ENCODE results near the gene JMJD6. TPM values are rescaled to one million over a fixed set of nuclear protein-coding genes. Genes with fewer than 3 reads are reported as not detected.

JMJD6 gene
- total and polyA plus RNA-seq, 10 donors = 21.2 to 54.3 (median 35.7) TPM

Small RNA genes within 50 kb of the gene (microRNA-seq; reads per million reads assigned to microRNA genes)
- gene MIR636 = 0.57 to 1.1 (median 0.72) reads per million in 3 donors

Small RNA genes within 50 kb of the gene (small RNA-seq; reads per million reads assigned to genes)
- gene AC005837.3 = 0 to 0.08 (median 0) reads per million in 4 donors
- gene RF02271 = 0 reads per million in 4 donors
- gene RNU6-97P = 0 reads per million in 4 donors
- gene RNY4P36 = 0 to 0.29 (median 0.18) reads per million in 4 donors

Other genes starting within 250 kb of the JMJD6 start
- 100 to 1,000 TPM in 4 of 7 donors, 10 to 100 TPM in 3; 95.1 to 147 (median 114) TPM for gene RHBDF2, start 225.2 kb downstream of the JMJD6 start, total RNA-seq
- gene RHBDF2, start 225.2 kb downstream of the JMJD6 start, polyA plus RNA-seq = 10 to 100 TPM; 31.4 to 72.7 (median 53.3) TPM
- gene CYGB, start 188.9 kb downstream of the JMJD6 start, total RNA-seq = 10 to 100 TPM in 3 of 7 donors, 1 to 10 TPM in 4; 5.0 to 21.0 (median 9.9) TPM
- 1 to 10 TPM; 3.5 to 5.8 (median 5.5) TPM for gene CYGB, start 188.9 kb downstream of the JMJD6 start, polyA plus RNA-seq
- gene PRCD, start 186.6 kb downstream of the JMJD6 start, total RNA-seq = 10 to 100 TPM in 2 of 7 donors, 1 to 10 TPM in 5; 3.5 to 18.8 (median 9.2) TPM
- gene PRCD, start 186.6 kb downstream of the JMJD6 start, polyA plus RNA-seq = 10 to 100 TPM; 28.9 to 54.1 (median 29.6) TPM
- gene ST6GALNAC2, start 140.7 kb downstream of the JMJD6 start, total RNA-seq = 10 to 100 TPM in 3 of 7 donors, 1 to 10 TPM in 4; 8.1 to 15.7 (median 9.8) TPM
- gene ST6GALNAC2, start 140.7 kb downstream of the JMJD6 start, polyA plus RNA-seq = 1 to 10 TPM; 1.1 to 4.8 (median 1.3) TPM
- gene ST6GALNAC1, start 82.8 kb downstream of the JMJD6 start, total RNA-seq = 10 to 100 TPM in 6 of 7 donors, 1 to 10 TPM in 1; 6.1 to 25.3 (median 13.5) TPM
- gene ST6GALNAC1, start 82.8 kb downstream of the JMJD6 start, polyA plus RNA-seq = 10 to 100 TPM in 1 of 3 donors, 1 to 10 TPM in 2; 2.3 to 13.2 (median 4.8) TPM
- 100 to 1,000 TPM in 6 of 7 donors, 10 to 100 TPM in 1; 89.4 to 172 (median 121) TPM for gene MXRA7, start 15.6 kb downstream of the JMJD6 start, total RNA-seq
- gene MXRA7, start 15.6 kb downstream of the JMJD6 start, polyA plus RNA-seq = 10 to 100 TPM; 37.8 to 66.2 (median 48.7) TPM
- gene METTL23, start 233 bp upstream of the JMJD6 start, total RNA-seq = 10 to 100 TPM; 35.8 to 53.4 (median 49.1) TPM
- gene METTL23, start 233 bp upstream of the JMJD6 start, polyA plus RNA-seq = 10 to 100 TPM; 54.7 to 72.7 (median 57.0) TPM
- 100 to 1,000 TPM; 181 to 239 (median 202) TPM for gene SRSF2, start 10.7 kb upstream of the JMJD6 start, total RNA-seq
- gene SRSF2, start 10.7 kb upstream of the JMJD6 start, polyA plus RNA-seq = 100 to 1,000 TPM; 159 to 189 (median 161) TPM
- 10 to 100 TPM; 22.8 to 45.4 (median 35.3) TPM for gene MFSD11, start 11.5 kb upstream of the JMJD6 start, total RNA-seq
- gene MFSD11, start 11.5 kb upstream of the JMJD6 start, polyA plus RNA-seq = 10 to 100 TPM in 1 of 3 donors, 1 to 10 TPM in 2; 6.9 to 11.3 (median 7.8) TPM
- gene MGAT5B, start 141.8 kb upstream of the JMJD6 start, total RNA-seq = 1 to 10 TPM in 4 of 7 donors, under 1 TPM in 3; 0.26 to 2.0 (median 1.1) TPM
- gene MGAT5B, start 141.8 kb upstream of the JMJD6 start, polyA plus RNA-seq = under 1 TPM; 0.02 to 0.58 (median 0.52) TPM